T-helper 2 cell treated with Interferon-gamma antibody and Interleukin-4, amounts not matched to agents 5 μg/mL and 100 μg/mL, for 36 hours (primary cell): ENCODE measurements around the gene NUDT14.

ENCODE experiments used
- DNase-seq: peaks from one replicate; pipeline ENCODE4 v3.0.0; 2021; ENCODE audit warnings: low spot score
- H3K27ac Mint-ChIP-seq: one replicate; pipeline ENCODE4 v1.8.0; 2021; ENCODE audit warnings: mild to moderate bottlenecking, mixed read lengths
- H3K27me3 Mint-ChIP-seq: one replicate; pipeline ENCODE4 v1.8.0; 2021; ENCODE audit warnings: low read depth, mixed read lengths
- H3K36me3 Mint-ChIP-seq: one replicate; pipeline ENCODE4 v1.8.0; 2021; ENCODE audit warnings: low read depth, mixed read lengths
- H3K4me1 Mint-ChIP-seq: one replicate; pipeline ENCODE4 v1.8.0; 2021; ENCODE audit warnings: low read depth, mixed read lengths
- H3K4me3 Mint-ChIP-seq: one replicate; pipeline ENCODE4 v1.8.0; 2022; ENCODE audit warnings: mild to moderate bottlenecking, moderate library complexity, mixed read lengths
- H3K9me3 Mint-ChIP-seq: one replicate; pipeline ENCODE4 v1.8.0; 2021; ENCODE audit warnings: mixed read lengths

The NUDT14 gene

DNA sequence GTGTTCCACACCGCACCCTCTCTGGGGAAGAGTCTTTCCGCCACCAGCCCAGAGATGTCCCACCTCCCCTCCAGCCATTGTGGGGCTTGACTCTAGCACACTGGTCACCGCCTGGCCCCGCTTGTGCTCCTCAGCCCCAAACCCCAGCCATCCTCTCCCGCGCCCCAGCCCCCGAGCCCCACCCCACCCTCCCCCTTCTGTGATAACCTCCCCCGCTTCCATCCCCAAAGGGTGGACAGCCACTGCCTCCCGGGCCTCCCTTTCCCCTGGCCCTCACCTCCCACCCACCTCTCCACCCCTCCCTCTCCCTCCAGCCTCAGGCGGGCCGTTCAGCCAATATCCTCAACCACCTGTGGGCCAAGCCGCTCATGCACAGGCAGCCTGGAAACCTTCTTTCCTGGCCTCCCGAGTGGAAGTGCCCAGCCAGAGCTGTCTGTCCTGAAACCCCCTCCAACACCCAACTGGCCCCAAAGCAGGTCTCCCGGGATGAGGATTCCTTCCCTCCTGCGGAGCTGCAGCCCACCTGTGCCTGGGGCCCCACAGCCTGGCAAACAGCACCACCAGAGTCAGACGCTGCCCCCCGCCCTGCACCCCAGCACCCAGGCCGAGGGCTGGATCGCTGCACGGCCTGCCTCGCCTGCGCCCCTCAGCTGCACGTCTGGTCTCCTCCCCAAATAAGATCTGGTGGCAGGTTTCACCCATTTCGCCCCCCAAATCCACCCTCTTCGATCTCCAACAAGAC is 27.1 kb upstream of the NUDT14 start:
- H3K27ac Mint-ChIP-seq: no peak overlapping the region
- no peak overlapping the region for H3K4me3 Mint-ChIP-seq
- no peaks in the 10 kb centered on the region for H3K9me3 Mint-ChIP-seq
- no peaks in the 10 kb centered on the region for H3K4me1 Mint-ChIP-seq
- H3K27me3 Mint-ChIP-seq: no peaks in the 10 kb centered on the region
- no peaks in the 10 kb centered on the region for H3K36me3 Mint-ChIP-seq
- DNase-seq: no peak

DNA sequence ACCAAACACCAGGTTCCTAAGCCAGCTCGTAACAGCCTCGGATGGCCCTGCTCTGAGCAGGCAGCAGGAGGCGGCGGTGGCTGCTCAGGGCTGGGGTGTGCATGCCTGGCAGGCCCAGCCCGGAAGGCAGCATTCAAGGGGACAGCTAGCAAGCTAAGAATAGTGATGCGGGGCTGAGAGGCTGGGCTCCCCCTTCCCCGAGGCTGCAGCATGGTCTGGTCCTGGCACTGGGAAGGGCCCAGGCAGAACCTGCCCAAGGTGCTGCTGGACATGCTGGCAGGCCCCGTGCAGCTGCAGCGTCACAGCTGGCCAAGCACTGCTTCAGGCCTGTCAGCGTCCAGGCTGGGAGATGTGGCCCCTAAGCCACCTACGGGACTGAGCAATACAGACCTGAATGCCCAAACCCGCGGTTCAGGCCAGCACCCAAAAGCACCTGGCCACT is 26.4 kb upstream of the NUDT14 start:
- Mint-ChIP-seq H3K4me3 (no peak overlapping the region), H3K27me3 (no peaks in the 10 kb centered on the region), H3K4me1 (no peaks in the 10 kb centered on the region), H3K36me3 (no peaks in the 10 kb centered on the region), H3K9me3 (no peaks in the 10 kb centered on the region), H3K27ac (no peak overlapping the region)
- DNase-seq: no peak

DNA sequence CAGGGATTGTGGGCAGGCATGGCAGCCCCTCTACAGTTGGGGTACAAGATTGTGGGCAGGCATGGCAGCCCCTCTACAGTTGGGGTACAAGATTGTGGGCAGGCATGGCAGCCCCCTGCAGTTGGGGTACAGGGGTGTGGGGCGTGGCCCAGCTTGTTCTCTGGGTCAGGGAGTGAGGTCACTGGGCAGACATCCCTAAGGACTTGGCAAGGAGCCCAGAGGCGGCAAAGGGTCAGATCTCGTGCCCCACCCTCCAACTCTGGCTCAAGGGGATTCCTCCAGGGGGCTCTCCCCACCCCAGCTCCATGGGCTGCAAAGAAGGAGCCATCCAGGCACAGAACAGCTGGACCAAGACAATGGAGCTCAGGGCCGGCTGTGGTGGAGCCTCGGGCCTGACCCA is 25.8 kb upstream of the NUDT14 start:
- no peaks in the 10 kb centered on the region for H3K27me3 Mint-ChIP-seq
- no peak overlapping the region for H3K4me3 Mint-ChIP-seq
- no peak overlapping the region for H3K27ac Mint-ChIP-seq
- H3K9me3 Mint-ChIP-seq: no peaks in the 10 kb centered on the region
- no peak for DNase-seq
- no peaks in the 10 kb centered on the region for H3K36me3 Mint-ChIP-seq
- no peaks in the 10 kb centered on the region for H3K4me1 Mint-ChIP-seq

DNA sequence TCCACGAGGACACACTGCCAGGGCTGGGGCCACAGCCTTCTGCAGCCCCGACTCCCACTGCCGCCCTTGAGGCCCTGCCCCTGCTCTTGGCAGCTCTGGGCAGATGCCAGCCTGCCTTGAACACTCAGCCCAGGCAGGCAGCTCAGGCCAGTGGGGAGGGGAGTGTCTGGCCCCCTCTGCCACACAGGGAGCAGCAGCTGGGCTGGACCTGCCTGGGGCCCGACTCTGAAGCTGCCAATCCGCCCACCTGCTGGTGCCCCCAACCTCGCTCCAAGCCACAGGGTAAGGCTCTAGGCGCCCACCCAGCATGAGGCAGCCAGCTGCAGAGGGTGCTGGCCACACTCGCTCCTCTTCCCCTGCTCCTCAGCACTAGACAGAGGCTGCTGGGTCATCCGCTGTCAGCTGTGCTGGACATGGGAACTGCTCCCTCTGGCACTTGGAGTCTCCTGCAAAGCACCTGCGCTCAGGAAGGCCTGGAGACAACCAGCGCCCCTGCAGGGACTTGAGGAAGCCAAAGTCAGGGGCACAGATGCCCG is 24.6 kb upstream of the NUDT14 start:
- Mint-ChIP-seq H3K27ac (no peak overlapping the region), H3K9me3 (no peaks in the 10 kb centered on the region)

DNA sequence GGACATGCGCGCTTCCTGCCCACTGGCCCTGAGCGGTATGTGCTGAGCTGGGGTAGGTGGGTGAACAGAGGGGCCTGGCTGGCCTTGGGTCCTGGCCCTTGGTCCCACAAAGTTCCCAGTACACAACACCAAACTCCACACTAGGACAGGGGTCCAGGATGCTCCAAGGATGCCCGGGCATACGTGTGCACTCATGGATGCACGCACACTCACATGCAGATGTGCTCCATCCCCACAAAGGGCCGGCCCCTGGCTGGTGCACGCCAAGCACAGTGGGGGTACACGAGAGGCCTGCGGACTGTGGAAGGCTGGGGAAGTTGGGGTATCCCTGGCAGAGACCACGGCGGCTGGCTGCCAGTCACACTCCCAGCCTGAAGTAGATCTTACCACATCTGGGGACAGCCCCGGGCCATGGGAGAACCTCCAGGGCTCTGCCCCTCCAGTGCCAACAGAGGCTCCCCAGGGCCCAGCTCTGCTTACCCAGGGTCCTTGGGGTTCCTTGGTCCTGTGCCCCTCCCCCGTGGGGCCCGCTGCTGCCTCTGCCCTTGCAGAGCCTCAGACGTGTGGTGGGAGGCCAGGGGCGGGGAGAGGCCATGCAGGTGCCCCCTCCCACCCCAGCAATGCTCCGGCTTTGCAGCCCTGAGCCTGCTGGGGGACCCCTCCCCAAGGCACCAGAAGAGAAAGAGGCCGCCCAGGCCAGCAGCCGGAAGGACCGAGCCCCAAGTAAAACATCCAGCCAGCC is 24.0 kb upstream of the NUDT14 start:
- Mint-ChIP-seq H3K27me3 (no peaks in the 10 kb centered on the region), H3K36me3 (no peaks in the 10 kb centered on the region), H3K4me3 (no peak overlapping the region), H3K4me1 (peaks cover 3% of the 10 kb centered on the region), H3K27ac (no peak overlapping the region), H3K9me3 (no peaks in the 10 kb centered on the region)
- no peak for DNase-seq

More for the DNA sequence above, 24.6 kb upstream of the NUDT14 start:
- H3K4me1 Mint-ChIP-seq: peaks cover 3% of the 10 kb centered on the region
- H3K27me3 Mint-ChIP-seq: no peaks in the 10 kb centered on the region
- no peak overlapping the region for H3K4me3 Mint-ChIP-seq
- no peak for DNase-seq
- no peaks in the 10 kb centered on the region for H3K36me3 Mint-ChIP-seq

DNA sequence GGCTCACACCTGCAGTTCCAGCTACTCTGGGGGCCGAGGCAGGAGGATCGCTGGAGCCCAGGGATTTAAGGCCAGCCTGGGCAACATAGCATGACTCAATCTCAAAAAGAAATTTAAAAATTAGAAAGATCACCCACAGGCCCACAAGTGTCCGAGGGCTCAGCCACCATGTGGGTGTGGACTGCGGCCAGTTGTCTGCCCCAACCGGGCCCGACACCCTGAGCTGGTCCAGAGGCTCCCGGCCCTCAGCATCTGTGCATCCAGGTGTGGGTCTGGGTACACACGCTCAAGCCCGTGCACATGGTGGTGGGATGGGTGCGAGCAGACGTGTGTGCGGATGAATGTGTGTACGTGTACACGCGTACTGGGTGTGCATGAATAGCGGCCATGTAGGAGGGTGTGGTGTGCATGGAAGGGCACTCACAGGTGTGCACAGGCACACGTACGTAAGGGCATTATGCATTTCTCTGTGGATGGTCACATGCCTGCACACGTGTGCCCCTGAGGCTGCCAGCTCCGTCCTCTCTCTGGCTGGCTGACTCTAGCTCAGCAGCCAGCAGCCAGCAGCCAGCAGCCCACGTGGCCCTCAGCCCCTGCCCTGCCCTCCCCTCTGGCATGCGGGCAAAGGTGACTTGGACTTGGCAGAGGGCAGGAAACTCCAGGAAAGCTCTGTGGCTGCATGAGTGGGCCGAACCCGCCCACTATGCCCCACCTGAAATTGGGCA is 23.3 kb upstream of the NUDT14 start:
- H3K27ac Mint-ChIP-seq: no peak overlapping the region
- H3K4me1 Mint-ChIP-seq: peaks cover 3% of the 10 kb centered on the region
- no peak for DNase-seq
- H3K27me3 Mint-ChIP-seq: peaks cover 3% of the 10 kb centered on the region
- H3K4me3 Mint-ChIP-seq: no peak overlapping the region
- H3K9me3 Mint-ChIP-seq: no peaks in the 10 kb centered on the region
- no peaks in the 10 kb centered on the region for H3K36me3 Mint-ChIP-seq

DNA sequence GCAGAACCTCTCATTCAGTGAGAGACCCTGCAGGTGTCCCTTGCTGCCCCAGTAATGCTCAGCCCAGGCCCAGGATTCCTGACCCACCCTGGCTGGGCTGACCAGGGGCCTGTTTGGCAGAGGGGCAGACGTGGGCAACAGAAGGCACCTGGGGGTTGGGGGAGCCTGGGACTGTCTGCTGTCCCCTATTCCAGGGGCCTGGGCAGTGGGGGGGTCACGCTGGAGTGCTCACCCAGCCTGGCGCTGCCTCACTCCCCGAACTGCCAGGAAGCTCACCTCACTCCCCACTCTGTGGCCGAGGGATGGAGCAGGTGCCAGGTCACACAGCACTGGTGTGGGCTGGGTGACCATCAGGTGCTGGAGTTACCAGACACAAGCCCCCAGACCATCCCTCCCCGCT is 22.6 kb upstream of the NUDT14 start:
- H3K4me3 Mint-ChIP-seq: no peak overlapping the region
- H3K27me3 Mint-ChIP-seq: peaks cover 6% of the 10 kb centered on the region
- H3K9me3 Mint-ChIP-seq: no peaks in the 10 kb centered on the region
- peaks cover 3% of the 10 kb centered on the region for H3K4me1 Mint-ChIP-seq
- no peaks in the 10 kb centered on the region for H3K36me3 Mint-ChIP-seq
- H3K27ac Mint-ChIP-seq: no peak overlapping the region
- DNase-seq: no peak

DNA sequence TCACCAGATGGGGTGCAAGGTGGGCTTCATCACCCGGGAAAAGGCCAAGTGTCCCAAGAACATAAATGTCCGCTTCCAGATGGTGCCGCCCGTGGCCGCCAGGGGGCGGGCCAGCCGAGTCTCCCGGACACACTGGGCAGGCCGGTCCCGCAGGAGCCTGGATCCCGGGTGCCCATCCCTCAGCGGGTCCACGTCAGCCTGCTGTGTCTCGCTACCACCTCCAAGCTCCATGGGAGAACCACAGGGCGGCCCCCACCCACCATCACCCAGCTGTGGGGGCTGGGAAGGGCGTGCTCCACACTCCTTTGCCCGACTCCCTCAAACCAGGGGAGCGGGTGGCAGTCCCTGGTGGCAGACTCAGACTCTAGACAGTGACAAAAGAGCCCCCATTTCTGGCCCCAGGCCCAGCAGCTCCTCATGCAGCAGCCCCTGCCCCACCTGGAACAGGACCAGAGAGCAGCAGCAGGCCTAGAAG is 22.0 kb upstream of the NUDT14 start:
- H3K27ac Mint-ChIP-seq: no peak overlapping the region
- peaks cover 3% of the 10 kb centered on the region for H3K4me1 Mint-ChIP-seq
- H3K4me3 Mint-ChIP-seq: no peak overlapping the region
- H3K36me3 Mint-ChIP-seq: no peaks in the 10 kb centered on the region
- H3K27me3 Mint-ChIP-seq: peaks cover 10% of the 10 kb centered on the region
- peak; percentile 60 for DNase-seq
- H3K9me3 Mint-ChIP-seq: no peaks in the 10 kb centered on the region

DNA sequence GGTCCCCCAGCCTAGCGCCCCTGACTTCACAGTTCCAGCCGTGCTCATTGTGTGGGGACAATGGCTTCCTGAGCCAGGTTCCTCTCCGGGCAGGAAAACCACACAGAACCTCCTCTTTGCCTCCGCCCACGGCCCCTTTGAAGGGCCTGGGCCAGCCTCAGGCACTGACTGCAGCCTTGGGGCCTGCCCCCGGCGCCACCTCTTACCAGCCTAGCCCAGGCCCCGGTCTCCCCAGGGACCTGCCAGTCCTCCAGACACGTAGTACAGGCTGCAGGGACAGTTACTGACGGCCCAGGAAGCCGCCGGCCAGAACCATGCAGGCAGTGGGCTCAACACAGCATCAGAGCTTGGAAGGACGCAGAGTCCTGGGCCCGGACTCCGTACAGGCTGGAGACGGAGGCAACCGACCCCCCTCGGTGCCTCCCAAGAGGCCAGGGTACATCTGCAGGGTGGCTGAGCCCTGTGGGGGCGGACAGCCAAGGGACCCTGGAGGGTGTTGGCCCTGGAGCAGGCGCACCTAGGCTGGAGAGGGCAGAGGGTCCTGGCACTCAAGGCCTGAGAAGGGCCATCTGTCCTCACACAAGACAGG is 20.9 kb upstream of the NUDT14 start:
- H3K4me1 Mint-ChIP-seq: peaks cover 3% of the 10 kb centered on the region
- H3K27me3 Mint-ChIP-seq: peaks cover 20% of the 10 kb centered on the region
- peak; percentile 32 for DNase-seq
- no peaks in the 10 kb centered on the region for H3K9me3 Mint-ChIP-seq
- no peak overlapping the region for H3K27ac Mint-ChIP-seq
- H3K36me3 Mint-ChIP-seq: no peaks in the 10 kb centered on the region
- H3K4me3 Mint-ChIP-seq: no peak overlapping the region

DNA sequence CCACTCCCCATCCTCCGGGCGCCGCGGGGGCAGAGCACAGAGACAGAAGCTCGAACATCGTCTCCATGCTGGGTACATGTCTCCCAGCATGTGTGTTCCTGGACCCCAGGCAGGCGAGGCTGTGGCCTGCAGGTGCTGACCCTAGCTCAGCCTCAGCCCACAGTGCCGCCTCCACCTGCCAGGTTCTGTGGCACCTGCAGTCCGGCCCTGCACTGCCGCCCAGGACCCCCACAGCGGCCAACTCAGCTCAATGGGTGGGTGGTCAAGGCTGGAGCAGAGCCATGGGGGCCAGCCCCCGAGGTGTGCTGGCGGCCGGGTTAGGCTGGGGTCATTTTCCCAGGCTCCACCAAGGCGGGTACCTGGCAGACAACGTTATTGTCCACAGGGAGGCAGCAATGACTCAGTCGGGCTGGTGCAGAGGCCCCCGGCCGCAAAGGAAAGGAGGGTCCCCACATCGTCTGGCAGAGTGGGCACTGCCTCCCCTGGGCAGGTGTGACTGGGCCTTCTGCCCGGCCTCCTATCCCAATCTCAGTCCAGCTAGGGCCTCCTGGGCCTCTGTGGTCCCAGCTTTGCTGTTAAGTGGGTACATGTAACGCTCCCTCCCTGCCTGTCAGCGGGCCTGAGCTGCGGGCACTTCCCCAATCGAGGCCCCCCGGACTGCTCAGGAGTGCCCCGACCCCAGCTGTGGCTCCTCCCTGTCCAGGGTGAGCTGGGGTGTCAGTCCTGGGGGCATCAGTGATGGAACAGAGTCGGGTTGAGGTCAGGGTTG is 20.2 kb upstream of the NUDT14 start:
- H3K27ac Mint-ChIP-seq: no peak overlapping the region
- H3K27me3 Mint-ChIP-seq: peaks cover 22% of the 10 kb centered on the region
- H3K9me3 Mint-ChIP-seq: no peaks in the 10 kb centered on the region
- H3K4me1 Mint-ChIP-seq: peaks cover 3% of the 10 kb centered on the region
- H3K36me3 Mint-ChIP-seq: no peaks in the 10 kb centered on the region
- no peak for DNase-seq
- no peak overlapping the region for H3K4me3 Mint-ChIP-seq

DNA sequence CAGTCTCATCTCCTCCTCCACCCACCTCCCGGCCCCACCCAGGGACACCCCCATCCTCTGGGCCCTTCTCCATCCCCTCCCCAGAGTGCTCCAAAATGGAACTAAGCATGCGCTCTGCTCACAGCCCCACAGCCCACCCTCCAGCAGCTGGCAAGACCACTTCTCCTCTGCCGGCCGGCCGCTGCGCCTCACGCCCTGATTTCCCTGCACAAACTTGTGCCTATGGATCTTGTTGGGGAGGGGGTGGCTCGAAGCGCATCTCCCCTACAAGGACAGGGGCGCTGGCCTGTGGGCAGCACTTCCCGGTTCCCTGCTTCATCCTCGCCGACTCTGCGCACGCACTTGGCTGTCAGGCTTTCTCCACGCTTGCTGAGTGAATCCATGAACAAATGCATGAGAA is 19.5 kb upstream of the NUDT14 start:
- H3K36me3 Mint-ChIP-seq: no peaks in the 10 kb centered on the region
- no peak overlapping the region for H3K4me3 Mint-ChIP-seq
- H3K4me1 Mint-ChIP-seq: peaks cover 3% of the 10 kb centered on the region
- H3K9me3 Mint-ChIP-seq: no peaks in the 10 kb centered on the region
- no peak for DNase-seq
- no peak overlapping the region for H3K27ac Mint-ChIP-seq
- H3K27me3 Mint-ChIP-seq: peaks cover 26% of the 10 kb centered on the region

DNA sequence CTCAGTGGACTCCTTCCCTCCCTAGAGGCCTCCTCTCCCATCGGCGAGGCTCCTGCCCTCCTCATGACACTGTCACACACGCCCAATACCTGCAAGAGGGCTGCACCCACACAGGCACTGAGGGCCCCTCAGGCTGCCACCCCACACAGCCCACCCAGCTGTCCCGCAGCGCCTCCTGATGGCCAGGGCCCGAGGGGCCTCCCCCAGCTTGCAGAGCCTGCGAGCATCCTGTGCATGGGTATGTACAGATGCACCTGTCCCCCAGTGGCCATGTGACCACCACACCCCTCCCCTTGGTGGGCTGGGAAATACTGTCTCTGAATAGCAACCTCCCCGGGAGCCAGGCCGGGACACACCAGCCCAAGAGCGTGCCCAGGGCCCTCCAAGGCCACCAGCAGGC is 19.0 kb upstream of the NUDT14 start:
- Mint-ChIP-seq H3K4me1 (peaks cover 3% of the 10 kb centered on the region), H3K9me3 (no peaks in the 10 kb centered on the region), H3K4me3 (no peak overlapping the region), H3K27ac (no peak overlapping the region), H3K27me3 (peaks cover 30% of the 10 kb centered on the region), H3K36me3 (no peaks in the 10 kb centered on the region)
- no peak for DNase-seq

DNA sequence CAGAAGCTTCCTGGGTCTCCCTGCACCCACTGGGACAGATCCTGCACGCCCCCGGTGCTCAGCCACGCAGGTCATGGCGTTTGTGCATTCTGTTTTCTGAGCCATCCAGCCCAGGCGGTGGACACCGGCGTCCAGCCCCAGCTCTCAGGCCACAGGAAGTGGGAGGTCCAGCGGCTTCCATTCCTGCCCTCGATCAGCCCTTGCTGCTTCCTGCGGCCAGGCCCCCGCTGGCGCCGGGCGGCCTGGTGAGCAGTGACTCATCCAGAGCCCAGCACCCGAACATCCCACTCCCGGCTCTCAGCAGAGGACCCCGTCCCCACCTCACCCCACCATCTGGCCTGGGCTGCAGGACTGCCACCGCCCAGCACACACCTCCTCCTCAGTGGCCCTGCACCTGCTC is 18.0 kb upstream of the NUDT14 start:
- Mint-ChIP-seq H3K9me3 (no peaks in the 10 kb centered on the region), H3K4me3 (no peak overlapping the region), H3K27ac (no peak overlapping the region), H3K27me3 (peaks cover 36% of the 10 kb centered on the region), H3K4me1 (peaks cover 10% of the 10 kb centered on the region), H3K36me3 (no peaks in the 10 kb centered on the region)
- DNase-seq: no peak
